Right cardiac atrium (tissue), 5 donors: ENCODE data around the gene CXCL9. TPM values are rescaled to one million over a fixed set of nuclear protein-coding genes. Genes with fewer than 3 reads are reported as not detected.

Experiments used
- ATAC-seq, 2 donors: fragments of 200-7000 bp; cut with Tn5 transposase; one replicate each; pipeline versions ENCODE4 v1.8.0 to v1.9.1; 2020; ENCODE audit warnings: moderate library complexity in 2 of 2, mild to moderate bottlenecking in 1 of 2
- DNase-seq, 3 donors: peaks; one replicate each; pipeline ENCODE4 v3.0.0-alpha.2; 2020
- H3K27ac ChIP-seq: one replicate; pipeline ENCODE4 v1.5.1; 2013; ENCODE audit warnings: mild to moderate bottlenecking, low read length, control low read depth, moderate library complexity
- H3K27me3 ChIP-seq: one replicate; pipeline ENCODE4 v1.6.1; 2013; ENCODE audit not compliant: control insufficient read depth, insufficient read depth
- H3K4me1 ChIP-seq: one replicate; pipeline ENCODE4 v1.6.1; 2013; ENCODE audit warnings: low read length; ENCODE audit not compliant: control insufficient read depth, insufficient read depth
- H3K4me3 ChIP-seq: one replicate; pipeline ENCODE4 v1.5.1; 2013; ENCODE audit warnings: low read length, control low read depth
- H3K9me3 ChIP-seq: one replicate; pipeline ENCODE4 v1.6.1; 2013; ENCODE audit warnings: low read length; ENCODE audit not compliant: control insufficient read depth
- WGBS: extraction: QIAGEN DNeasy Blood & Tissue Kit; methylation state at CpG from one replicate; pipeline ENCODE4 v1.1.7; 2013; 5-methylcytosine and 5-hydroxymethylcytosine counted together
- intact Hi-C, 4 donors: fragments of 100-400 bp; cut with DNase I; formaldehyde crosslinking; loops; one replicate each; pipeline versions ENCODE4 v1.11.0 to v1.14.0; 2022 to 2023
- polyA plus RNA-seq: library from polyadenylated mRNA; stranded (reverse); fragments of 200-250 nt; gene quantifications from one replicate; pipeline ENCODE4 v1.2.3, GENCODE V29; 2013
- total RNA-seq, 4 donors: library from RNA; stranded (reverse); fragmentation: NEBNext Ultra II Directional; extraction: Animal tissue kit (Norgen Biotek cat#: 25700); gene quantifications; one replicate each; pipeline ENCODE4 v1.2.1, GENCODE V29; 2021
- donor health status: healthy with polysubstance abuse.
- donor health status: DM: no; HTN: yes; CAD: no.
- donor health status: DM: no; HTN: no; CAD: no.
- donor health status: DM: no; HTN: yes; CAD: no; lungs with severe emphysema.
- donor health status: DM: yes; HTN: yes; CAD: no.

CXCL9 gene
- total and polyA plus RNA-seq, 5 donors: 0.16 to 0.80 (median 0.26) TPM

GRCh38 chr4:75997946-75998345 lies 9.4 kb downstream of the CXCL9 start:
- H3K4me1 ChIP-seq: no peaks in the 10 kb centered on the region
- H3K9me3 ChIP-seq: no peaks in the 10 kb centered on the region
- no peaks in the 10 kb centered on the region for H3K27me3 ChIP-seq
- ATAC-seq: no peak
- intact Hi-C loops: loop anchor here (2.0 to 5.0 kb wide), 2 partner anchors 69 kb away; no protein-coding TSS in a partner anchor
- H3K4me3 ChIP-seq: no peak overlapping the region
- no peak overlapping the region for H3K27ac ChIP-seq
- no peak for DNase-seq
- WGBS: 84% methylated on average over 2 of the region's 2 CpGs

- H3K4me3 ChIP-seq: no peak overlapping the region
- H3K9me3 ChIP-seq: no peaks in the 10 kb centered on the region
- ATAC-seq: no peak
- no peaks in the 10 kb centered on the region for H3K4me1 ChIP-seq
- 59% methylated on average over 1 of the region's 1 CpG for WGBS
- DNase-seq: no peak
- H3K27ac ChIP-seq: no peak overlapping the region
- H3K27me3 ChIP-seq: no peaks in the 10 kb centered on the region
- intact Hi-C loops: loop anchor here (2.0 to 5.0 kb wide), 2 partner anchors 70 kb away; no protein-coding TSS in a partner anchor
Measured at GRCh38 chr4:75997081-75997480, 10.2 kb downstream of the CXCL9 start.

GRCh38 chr4:75995727-75996126 lies 11.6 kb downstream of the CXCL9 start:
- ATAC-seq: no peak

GRCh38 chr4:75992462-75992861 lies 14.8 kb downstream of the CXCL9 start:
- no peak overlapping the region for H3K27ac ChIP-seq
- DNase-seq (no peak), ATAC-seq (no peak)
- no peaks in the 10 kb centered on the region for H3K9me3 ChIP-seq
- intact Hi-C loops: no loop called here
- 93% methylated on average over 1 of the region's 1 CpG for WGBS
- H3K27me3 ChIP-seq: no peaks in the 10 kb centered on the region
- H3K4me1 ChIP-seq: no peaks in the 10 kb centered on the region
- H3K4me3 ChIP-seq: no peak overlapping the region

More at GRCh38 chr4:75995727-75996126, 11.6 kb downstream of the CXCL9 start:
- Histone ChIP-seq H3K27ac (no peak overlapping the region), H3K9me3 (no peaks in the 10 kb centered on the region), H3K4me3 (no peak overlapping the region), H3K27me3 (no peaks in the 10 kb centered on the region), H3K4me1 (no peaks in the 10 kb centered on the region)
- WGBS: 10% methylated on average over 5 of the region's 5 CpGs
- intact Hi-C loops: loop anchor here (2.0 to 5.0 kb wide), 2 partner anchors 71 to 72 kb away; no protein-coding TSS in a partner anchor
- no peak for DNase-seq

- H3K4me3 ChIP-seq: peak overlapping the region; percentile 88
- no peaks in the 10 kb centered on the region for H3K27me3 ChIP-seq
- WGBS: 1% methylated on average over 20 of the region's 20 CpGs
- H3K4me1 ChIP-seq: no peaks in the 10 kb centered on the region
- H3K27ac ChIP-seq: no peak overlapping the region
- DNase-seq (no peak), ATAC-seq (peak in 1 of 2 donors; percentile 15)
- H3K9me3 ChIP-seq: no peaks in the 10 kb centered on the region
- intact Hi-C loops: no loop called here
Measured at GRCh38 chr4:75989846-75990528, 17.3 kb downstream of the CXCL9 start.

- Histone ChIP-seq H3K4me3 (no peak overlapping the region), H3K27me3 (no peaks in the 10 kb centered on the region), H3K27ac (no peak overlapping the region), H3K9me3 (no peaks in the 10 kb centered on the region), H3K4me1 (no peaks in the 10 kb centered on the region)
- DNase-seq (no peak), ATAC-seq (no peak)
- intact Hi-C loops: no loop called here
- 84% methylated on average over 3 of the region's 3 CpGs for WGBS
Measured at GRCh38 chr4:75985116-75985515, 22.2 kb downstream of the CXCL9 start.

DNA sequence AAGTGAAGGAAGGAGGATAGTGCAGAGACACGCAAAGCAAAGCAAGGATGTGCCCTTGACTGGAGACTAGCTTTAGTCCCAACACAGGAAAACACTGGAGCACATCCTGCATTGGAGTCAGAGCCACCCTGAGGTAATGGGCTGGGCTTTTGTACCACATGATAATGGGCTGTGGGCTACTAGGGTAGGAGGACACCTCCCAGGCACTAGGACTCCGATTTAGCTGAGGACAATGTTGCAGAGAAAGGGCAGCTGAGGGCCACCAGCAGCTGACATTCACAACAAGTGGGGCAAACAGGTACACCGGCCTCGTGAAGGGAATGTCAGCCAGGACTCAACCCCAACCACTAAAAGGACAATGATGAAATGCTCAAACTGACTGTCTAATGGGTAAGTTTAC lies 26.7 kb downstream of the CXCL9 start:
- no peaks in the 10 kb centered on the region for H3K27me3 ChIP-seq
- H3K4me1 ChIP-seq: no peaks in the 10 kb centered on the region
- ATAC-seq (no peak), DNase-seq (no peak)
- H3K4me3 ChIP-seq: no peak overlapping the region
- intact Hi-C loops: no loop called here
- 78% methylated on average over 4 of the region's 4 CpGs for WGBS
- H3K27ac ChIP-seq: no peak overlapping the region
- no peaks in the 10 kb centered on the region for H3K9me3 ChIP-seq

DNA sequence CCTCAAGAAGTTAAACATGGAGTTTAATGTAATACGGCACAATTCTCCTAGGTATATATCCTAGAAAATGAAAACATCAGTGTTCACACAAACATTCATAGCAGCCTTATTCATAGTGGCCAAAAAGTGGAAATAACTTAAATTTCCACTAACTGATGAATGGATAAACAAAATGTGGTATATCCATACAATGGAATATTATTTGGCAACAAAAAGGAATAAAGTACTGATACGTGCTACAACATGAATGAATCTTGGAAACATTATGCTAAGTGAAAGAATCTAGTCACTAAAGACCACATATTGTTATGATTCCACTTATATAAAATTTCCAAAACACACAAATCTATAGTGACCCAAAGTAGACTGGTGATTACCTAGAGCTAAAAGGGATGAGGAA lies 31.1 kb downstream of the CXCL9 start:
- ATAC-seq (no peak), DNase-seq (no peak)
- H3K27ac ChIP-seq: no peak overlapping the region
- intact Hi-C loops: loop anchor here in 1 of 4 donors (10.0 kb wide), 1 partner anchor 181 kb away; no protein-coding TSS in a partner anchor
- 97% methylated on average over 2 of the region's 2 CpGs for WGBS
- H3K9me3 ChIP-seq: no peaks in the 10 kb centered on the region
- no peaks in the 10 kb centered on the region for H3K4me1 ChIP-seq
- no peaks in the 10 kb centered on the region for H3K27me3 ChIP-seq
- no peak overlapping the region for H3K4me3 ChIP-seq

GRCh38 chr4:75973766-75974165 lies 33.5 kb downstream of the CXCL9 start:
- no peak overlapping the region for H3K4me3 ChIP-seq
- no peaks in the 10 kb centered on the region for H3K9me3 ChIP-seq
- H3K4me1 ChIP-seq: no peaks in the 10 kb centered on the region
- ATAC-seq (no peak), DNase-seq (no peak)
- no peaks in the 10 kb centered on the region for H3K27me3 ChIP-seq
- intact Hi-C loops: loop anchor here in 1 of 4 donors (10.0 kb wide), 1 partner anchor 179 kb away; no protein-coding TSS in a partner anchor
- H3K27ac ChIP-seq: no peak overlapping the region

- WGBS: 85% methylated on average over 3 of the region's 3 CpGs
- Histone ChIP-seq H3K4me3 (no peak overlapping the region), H3K27me3 (no peaks in the 10 kb centered on the region), H3K4me1 (no peaks in the 10 kb centered on the region), H3K27ac (no peak overlapping the region), H3K9me3 (no peaks in the 10 kb centered on the region)
- no peak for ATAC-seq
- DNase-seq: no peak
- intact Hi-C loops: no loop called here
Measured at GRCh38 chr4:75968084-75968483, 39.2 kb downstream of the CXCL9 start.

- 41% methylated on average over 2 of the region's 2 CpGs for WGBS
- Histone ChIP-seq H3K4me1 (no peaks in the 10 kb centered on the region), H3K27ac (no peak overlapping the region), H3K27me3 (no peaks in the 10 kb centered on the region), H3K9me3 (no peaks in the 10 kb centered on the region), H3K4me3 (no peak overlapping the region)
- DNase-seq (no peak), ATAC-seq (no peak)
- intact Hi-C loops: no loop called here
Measured at GRCh38 chr4:75963558-75963957, 43.8 kb downstream of the CXCL9 start.
